ENCODE data around the gene HSP90AB1. TPM values are rescaled to one million over a fixed set of nuclear protein-coding genes. Genes with fewer than 3 reads are reported as not detected.

HSP90AB1 gene
- total RNA-seq, 1 donor from 2014 or later, result 914 TPM

GRCh38 chr6:44222486-44223318 is 24.2 kb upstream of the HSP90AB1 start:
- FAIRE-seq, result no peak
- Mint-ChIP-seq H3K4me1 (ENCODE audit: low read depth, unreplicated experiment) (peaks cover 20% of the 10 kb centered on the region), H3K27ac (ENCODE audit: unreplicated experiment) (no peak overlapping the region), H3K9me3 (ENCODE audit: unreplicated experiment) (no peaks in the 10 kb centered on the region), H3K27me3 (ENCODE audit: low read depth, unreplicated experiment) (peaks cover 4% of the 10 kb centered on the region), H3K4me3 (ENCODE audit: unreplicated experiment) (peak overlapping the region; percentile 79), H3K36me3 (ENCODE audit: low read depth, unreplicated experiment) (no peaks in the 10 kb centered on the region)
- Histone ChIP-seq H3K9me3 (ENCODE audit: insufficient read depth, low read depth, low read length) (no peaks in the 10 kb centered on the region), H3K27ac (ENCODE audit: low read depth, low read length) (no peak overlapping the region), H3K36me3 (ENCODE audit: insufficient read depth, low read length) (no peaks in the 10 kb centered on the region), H3K27me3 (ENCODE audit: insufficient read depth, low read length) (no peaks in the 10 kb centered on the region), H2AFZ (ENCODE audit: low read depth, low read length) (peak overlapping the region; percentile 71), H3K4me3 (ENCODE audit: insufficient read depth, low read depth, low read length) (peak overlapping the region; percentile 57), H3K79me2 (ENCODE audit: insufficient read depth, low read length) (no peaks in the 10 kb centered on the region), H4K20me1 (ENCODE audit: insufficient read depth, low read length) (peaks cover 16% of the 10 kb centered on the region), H3K4me1 (ENCODE audit: insufficient read depth, low read length) (peaks cover 35% of the 10 kb centered on the region), H3K4me2 (ENCODE audit: low read length) (peak overlapping the region; percentile 82), H3K9ac (ENCODE audit: low read length) (peak overlapping the region; percentile 43)
- no peak for DNase-seq (ENCODE audit: low read depth)
- TF ChIP-seq EZH2 (IDR thresholded peaks at IDR 0.05; ENCODE audit: insufficient read depth, low read length) (no peak), CTCF (IDR thresholded peaks at IDR 0.05; ENCODE audit: insufficient read depth, low read depth, low read length) (no peak)

GRCh38 chr6:44223319-44224028 is 23.4 kb upstream of the HSP90AB1 start, which contains the start of gene SLC29A1:
TSS of gene SLC29A1 (plus strand) at chr6:44223595. CDS start at chr6:44227314, 3,719 bp downstream.
- Mint-ChIP-seq H3K4me3 (ENCODE audit: unreplicated experiment) (peak within 1 kb of the TSS; percentile 85), H3K4me1 (ENCODE audit: low read depth, unreplicated experiment) (peaks cover 13% of the 10 kb centered on the region), H3K36me3 (ENCODE audit: low read depth, unreplicated experiment) (no peaks in the 10 kb centered on the region), H3K27me3 (ENCODE audit: low read depth, unreplicated experiment) (peaks cover 4% of the 10 kb centered on the region), H3K9me3 (ENCODE audit: unreplicated experiment) (no peaks in the 10 kb centered on the region), H3K27ac (ENCODE audit: unreplicated experiment) (no peak within 1 kb of the TSS)
- Histone ChIP-seq H3K27ac (ENCODE audit: low read depth, low read length) (no peak within 1 kb of the TSS), H3K9me3 (ENCODE audit: insufficient read depth, low read depth, low read length) (no peaks in the 10 kb centered on the region), H3K79me2 (ENCODE audit: insufficient read depth, low read length) (no peaks in the 10 kb centered on the region), H4K20me1 (ENCODE audit: insufficient read depth, low read length) (peaks cover 16% of the 10 kb centered on the region), H3K9ac (ENCODE audit: low read length) (peak within 1 kb of the TSS; percentile 43), H3K4me2 (ENCODE audit: low read length) (peak within 1 kb of the TSS; percentile 82), H3K4me3 (ENCODE audit: insufficient read depth, low read depth, low read length) (peak within 1 kb of the TSS; percentile 57), H3K4me1 (ENCODE audit: insufficient read depth, low read length) (peaks cover 30% of the 10 kb centered on the region), H3K27me3 (ENCODE audit: insufficient read depth, low read length) (no peaks in the 10 kb centered on the region), H2AFZ (ENCODE audit: low read depth, low read length) (peak within 1 kb of the TSS; percentile 79), H3K36me3 (ENCODE audit: insufficient read depth, low read length) (no peaks in the 10 kb centered on the region)
- TF ChIP-seq EZH2 (IDR thresholded peaks at IDR 0.05; ENCODE audit: insufficient read depth, low read length), result no peak
- no peak for TF ChIP-seq CTCF (IDR thresholded peaks at IDR 0.05; ENCODE audit: insufficient read depth, low read depth, low read length)
- DNase-seq (ENCODE audit: low read depth) (no peak), FAIRE-seq (no peak)

Measured in astrocyte (in vitro differentiated cells and primary cell).